Measurements from ENCODE around the gene ZBTB20. TPM values are rescaled to one million over a fixed set of nuclear protein-coding genes. Genes with fewer than 3 reads are reported as not detected.

ZBTB20 gene
- polyA plus RNA-seq, 3 donors, result 1.3 to 3.2 (median 2.0) TPM

- H3K36me3 Mint-ChIP-seq, result no peaks in the 10 kb centered on the region
- H3K27ac ChIP-seq (ENCODE audit: low read depth in 1 of 2, low read length in 2 of 2), result no peak overlapping the region
- no peaks in the 10 kb centered on the region for H3K4me1 Mint-ChIP-seq
- no peaks in the 10 kb centered on the region for H3K9me3 Mint-ChIP-seq
- H3K36me3 ChIP-seq (replicated peaks in 1 of 2; ENCODE audit: control insufficient read depth in 1 of 2, insufficient read depth in 2 of 2, low read length in 2 of 2), result no peaks in the 10 kb centered on the region
- no peak overlapping the region for H3K27ac Mint-ChIP-seq
- H3K9ac ChIP-seq (ENCODE audit: insufficient read depth, low read length, poor library complexity, severe bottlenecking), result no peak overlapping the region
- no peaks in the 10 kb centered on the region for H3K27me3 ChIP-seq (ENCODE audit: control insufficient read depth in 2 of 2, insufficient read depth in 2 of 2, low read length in 2 of 2)
- H3K4me1 ChIP-seq (ENCODE audit: control insufficient read depth in 1 of 2, insufficient read depth in 2 of 2, low read length in 2 of 2), result no peaks in the 10 kb centered on the region
- no peaks in the 10 kb centered on the region for H4K20me1 ChIP-seq (ENCODE audit: insufficient read depth, low read length)
- DNase-seq, result no peak
- no peaks in the 10 kb centered on the region for H3K79me2 ChIP-seq (ENCODE audit: insufficient read depth, low read length)
- no peaks in the 10 kb centered on the region for H3K9me3 ChIP-seq (replicated peaks in 1 of 2; ENCODE audit: control insufficient read depth in 1 of 2, insufficient read depth in 1 of 2, low read length in 2 of 2)
- no peak overlapping the region for H3K4me3 Mint-ChIP-seq
- H2AFZ ChIP-seq (ENCODE audit: insufficient read depth, low read depth, low read length, poor library complexity, severe bottlenecking), result no peak overlapping the region
- WGBS (ENCODE audit: insufficient coverage), result no CpG with 5 or more reads among the region's 1 CpG
- H3K27me3 Mint-ChIP-seq (ENCODE audit: low read depth in 3 of 3), result no peaks in the 10 kb centered on the region
- peak; percentile 36 for TF ChIP-seq CTCF (IDR thresholded peaks at IDR 0.05)
- intact Hi-C loops (cut with micrococcal nuclease), result no loop called here
- no peak overlapping the region for H3K4me2 ChIP-seq (replicated peaks; ENCODE audit: extremely low read depth, low read length, poor library complexity, severe bottlenecking)
- H3K4me3 ChIP-seq (replicated peaks in 1 of 3; ENCODE audit: low read depth in 2 of 3, low read length in 3 of 3), result no peak overlapping the region
Measured at GRCh38 chr3:114362815-114363214, 784.3 kb downstream of the ZBTB20 start.

- Histone ChIP-seq H3K27me3 (ENCODE audit: control insufficient read depth in 2 of 2, insufficient read depth in 2 of 2, low read length in 2 of 2) (no peaks in the 10 kb centered on the region), H4K20me1 (ENCODE audit: insufficient read depth, low read length) (no peaks in the 10 kb centered on the region), H3K9ac (ENCODE audit: insufficient read depth, low read length, poor library complexity, severe bottlenecking) (no peak overlapping the region), H3K4me3 (replicated peaks in 1 of 3; ENCODE audit: low read depth in 2 of 3, low read length in 3 of 3) (no peak overlapping the region), H3K4me2 (replicated peaks; ENCODE audit: extremely low read depth, low read length, poor library complexity, severe bottlenecking) (no peak overlapping the region), H3K79me2 (ENCODE audit: insufficient read depth, low read length) (no peaks in the 10 kb centered on the region), H3K27ac (ENCODE audit: low read depth in 1 of 2, low read length in 2 of 2) (no peak overlapping the region), H3K36me3 (replicated peaks in 1 of 2; ENCODE audit: control insufficient read depth in 1 of 2, insufficient read depth in 2 of 2, low read length in 2 of 2) (no peaks in the 10 kb centered on the region), H3K4me1 (ENCODE audit: control insufficient read depth in 1 of 2, insufficient read depth in 2 of 2, low read length in 2 of 2) (no peaks in the 10 kb centered on the region), H3K9me3 (replicated peaks in 1 of 2; ENCODE audit: control insufficient read depth in 1 of 2, insufficient read depth in 1 of 2, low read length in 2 of 2) (no peaks in the 10 kb centered on the region), H2AFZ (ENCODE audit: insufficient read depth, low read depth, low read length, poor library complexity, severe bottlenecking) (no peak overlapping the region)
- Mint-ChIP-seq H3K9me3 (no peaks in the 10 kb centered on the region), H3K27me3 (ENCODE audit: low read depth in 3 of 3) (no peaks in the 10 kb centered on the region), H3K36me3 (no peaks in the 10 kb centered on the region), H3K4me3 (no peak overlapping the region), H3K27ac (no peak overlapping the region), H3K4me1 (no peaks in the 10 kb centered on the region)
- DNase-seq, result no peak
- TF ChIP-seq CTCF (IDR thresholded peaks at IDR 0.05), result no peak
- intact Hi-C loops (cut with micrococcal nuclease), result no loop called here
Measured at GRCh38 chr3:114361391-114361790, 785.7 kb downstream of the ZBTB20 start.

Measured in CD14-positive monocyte (primary cell).